ENCODE data around the gene OR10G4.
"Not testable (repeated sequence)": the region's sequence is repeated elsewhere in the genome, so short reads cannot be mapped to it uniquely, and the experiment has no call there.

The OR10G4 gene, protein sequence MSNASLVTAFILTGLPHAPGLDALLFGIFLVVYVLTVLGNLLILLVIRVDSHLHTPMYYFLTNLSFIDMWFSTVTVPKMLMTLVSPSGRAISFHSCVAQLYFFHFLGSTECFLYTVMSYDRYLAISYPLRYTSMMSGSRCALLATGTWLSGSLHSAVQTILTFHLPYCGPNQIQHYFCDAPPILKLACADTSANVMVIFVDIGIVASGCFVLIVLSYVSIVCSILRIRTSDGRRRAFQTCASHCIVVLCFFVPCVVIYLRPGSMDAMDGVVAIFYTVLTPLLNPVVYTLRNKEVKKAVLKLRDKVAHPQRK

DNA sequence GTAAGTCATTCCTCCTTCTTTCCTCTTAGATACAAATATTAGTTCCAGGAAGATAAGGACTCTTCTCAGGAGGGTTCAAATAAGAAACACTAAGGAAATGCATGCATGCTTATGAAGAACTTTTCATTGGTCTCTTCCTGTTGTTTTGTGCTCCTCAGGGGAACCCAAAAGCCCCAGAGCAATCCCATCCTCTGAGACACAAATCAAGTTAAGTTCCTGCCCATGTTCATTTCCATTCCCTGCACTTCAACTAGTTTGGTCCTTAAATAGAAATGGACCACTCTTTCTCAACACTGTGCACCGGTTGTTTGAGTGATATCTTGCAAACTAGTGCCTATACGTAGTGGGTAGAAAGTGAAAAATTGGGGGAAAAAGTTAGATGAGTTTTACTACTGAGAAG is at the start of gene OR10G4:
TSS of gene OR10G4 (plus strand) at position 301 of the 400 bp plus-strand sequence. CDS start 2,578 bp downstream, outside the sequence.
- no peak for DNase-seq

DNA sequence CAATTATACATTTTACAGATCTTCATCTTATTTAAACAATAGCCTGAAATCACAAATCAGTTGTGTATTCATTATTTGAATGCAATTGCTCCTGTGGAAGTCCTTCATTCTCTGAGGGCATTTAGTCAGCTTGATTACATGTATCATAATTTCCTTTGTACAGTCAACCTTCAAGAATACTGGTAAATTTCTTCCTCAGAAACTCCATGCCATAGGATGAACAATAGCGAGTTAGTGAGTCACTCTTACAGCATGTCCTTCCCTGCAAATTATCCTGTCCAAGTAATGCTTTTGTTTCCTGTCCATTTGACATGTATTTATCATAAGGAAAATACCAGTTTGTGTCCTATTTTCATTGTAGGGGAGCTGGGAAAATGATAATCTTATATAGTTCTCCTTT is 39.0 kb upstream of the OR10G4 start:
- DNase-seq: no peak

DNA sequence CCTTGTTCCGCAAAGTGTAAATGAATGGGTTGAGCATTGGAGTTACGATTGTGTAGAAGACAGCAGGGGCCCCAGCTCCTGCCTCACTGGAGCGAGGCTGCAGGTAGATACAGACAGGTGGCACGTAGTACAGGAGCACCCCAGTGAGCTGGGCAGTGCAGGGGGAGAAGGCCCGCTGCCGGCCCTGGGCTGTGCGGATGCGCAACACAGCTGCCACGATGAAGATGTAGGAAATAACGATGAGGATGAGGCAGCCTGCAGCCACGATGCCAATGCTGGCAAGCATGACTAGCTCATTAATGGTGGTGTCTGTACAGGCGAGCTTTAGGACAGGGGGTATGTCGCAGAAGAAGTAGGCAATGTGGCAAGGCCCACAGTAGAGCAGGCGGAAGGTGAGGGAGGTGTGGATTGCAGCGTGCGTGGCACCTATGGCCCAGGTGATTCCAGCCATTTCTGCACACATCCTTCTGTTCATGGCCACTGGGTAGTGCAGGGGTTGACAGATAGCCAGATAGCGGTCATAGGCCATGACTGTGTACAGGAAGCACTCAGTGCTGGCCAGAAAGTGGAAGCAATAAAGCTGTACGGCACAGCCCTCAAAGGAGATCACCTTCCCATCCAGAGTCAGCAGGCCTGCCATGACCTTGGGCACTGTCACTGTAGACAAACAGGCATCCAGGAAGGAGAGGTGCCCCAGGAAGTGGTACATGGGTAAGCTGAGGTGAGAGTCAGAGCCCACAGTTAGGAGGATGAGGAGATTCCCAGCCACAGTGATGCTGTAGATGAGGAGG is 35.8 kb upstream of the OR10G4 start:
- DNase-seq: no peak

DNA sequence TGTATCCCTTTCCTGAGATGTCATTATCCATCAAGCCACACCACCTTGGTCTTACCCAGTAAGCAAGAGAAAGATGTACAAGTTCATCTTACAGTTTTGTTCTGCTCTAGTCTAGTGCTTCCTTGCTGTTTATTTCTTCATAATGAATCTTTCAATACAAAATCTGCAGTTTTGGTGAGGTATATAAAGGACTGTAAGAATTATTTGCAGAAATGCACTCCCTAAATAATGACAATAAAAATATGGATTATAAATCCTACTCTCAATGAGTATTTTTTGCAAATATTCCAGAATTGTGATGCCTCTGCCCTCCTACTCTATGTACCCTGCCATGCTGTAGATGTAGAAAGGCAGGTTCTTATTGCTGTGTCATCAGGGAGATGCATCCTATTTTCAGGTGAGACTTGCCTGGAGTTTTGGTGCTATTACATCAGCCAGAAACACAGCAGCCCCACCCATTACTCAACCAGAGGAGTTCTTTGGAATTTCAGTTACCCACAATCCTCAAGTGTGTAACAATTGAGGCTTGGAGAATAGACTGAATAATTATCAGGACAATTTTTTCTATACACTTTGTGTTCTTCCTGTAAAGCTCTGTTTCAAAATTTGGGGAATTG is 35.0 kb upstream of the OR10G4 start, which contains the start of gene OR10S1:
TSS of gene OR10S1 (minus strand) at position 51 of the 617 bp plus-strand sequence. CDS start 117 bp downstream, outside the sequence.
- no peak for DNase-seq

DNA sequence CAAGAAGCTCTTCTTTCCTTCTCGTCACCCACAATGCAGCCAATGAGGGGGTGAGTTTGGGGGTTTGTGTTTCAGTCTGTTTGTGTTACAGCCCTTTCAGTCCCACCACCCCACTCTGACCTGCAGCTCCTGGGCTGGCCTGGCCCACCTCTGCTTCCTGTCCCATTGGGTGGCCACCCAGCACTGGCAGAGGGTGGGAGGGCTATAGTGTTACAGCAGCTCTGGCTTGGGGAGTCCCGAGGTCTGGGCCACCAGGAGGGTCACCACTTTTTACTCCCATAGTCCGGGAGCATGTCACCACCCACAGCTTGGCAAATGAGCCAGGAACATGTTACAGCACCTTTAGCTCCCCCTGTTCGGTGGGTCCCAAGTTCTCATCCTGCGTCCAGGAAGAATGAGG is 33.5 kb upstream of the OR10G4 start:
- DNase-seq: no peak

DNA sequence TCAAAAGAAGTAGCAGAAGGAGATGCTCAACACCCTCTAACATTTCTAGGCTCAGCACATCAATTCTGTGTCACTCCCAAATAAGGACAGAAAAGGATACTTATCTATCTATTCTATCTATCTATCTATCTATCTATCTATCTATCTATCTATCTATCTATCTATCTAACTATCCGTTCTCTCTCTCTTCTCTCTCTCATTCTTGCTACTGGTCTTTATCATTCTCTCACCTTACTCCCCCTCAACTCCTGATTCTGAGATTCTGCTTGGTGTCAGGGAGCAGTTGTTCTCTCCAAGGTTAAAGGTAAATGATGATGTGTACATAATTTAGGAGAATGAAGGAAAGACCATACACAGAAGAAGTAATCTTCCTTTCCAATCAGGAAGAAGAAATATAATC is 17.7 kb upstream of the OR10G4 start, which contains the start of gene OR10G6:
TSS of gene OR10G6 (minus strand) at position 43 of the 400 bp plus-strand sequence. CDS start at position 43, 0 bp downstream.
- no peak for DNase-seq

DNA sequence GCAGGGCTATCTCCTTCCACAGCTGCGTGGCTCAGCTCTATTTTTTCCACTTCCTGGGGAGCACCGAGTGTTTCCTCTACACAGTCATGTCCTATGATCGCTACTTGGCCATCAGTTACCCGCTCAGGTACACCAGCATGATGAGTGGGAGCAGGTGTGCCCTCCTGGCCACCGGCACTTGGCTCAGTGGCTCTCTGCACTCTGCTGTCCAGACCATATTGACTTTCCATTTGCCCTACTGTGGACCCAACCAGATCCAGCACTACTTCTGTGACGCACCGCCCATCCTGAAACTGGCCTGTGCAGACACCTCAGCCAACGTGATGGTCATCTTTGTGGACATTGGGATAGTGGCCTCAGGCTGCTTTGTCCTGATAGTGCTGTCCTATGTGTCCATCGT is 3.0 kb downstream of the OR10G4 start:
- DNase-seq: not testable (repeated sequence)

DNA sequence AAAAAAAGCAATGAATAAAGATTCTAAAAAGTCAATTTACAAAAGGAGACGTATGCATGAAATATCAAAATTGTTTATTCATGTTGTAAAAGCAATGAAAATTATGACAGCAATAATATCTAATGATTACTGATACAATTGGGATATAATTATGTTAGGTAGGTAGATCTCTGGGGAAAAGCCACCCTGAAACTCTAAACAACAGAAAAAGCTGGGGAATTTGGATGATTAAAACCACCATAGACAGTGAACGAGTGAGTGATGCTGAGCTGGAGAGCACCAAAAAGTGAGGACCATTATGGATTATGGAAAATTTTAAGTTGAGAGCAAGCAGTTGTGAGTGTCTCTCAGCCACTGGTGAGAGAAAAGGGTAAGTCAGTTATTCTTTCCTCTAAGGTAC is 13.7 kb downstream of the OR10G4 start, which contains the start of gene OR10G8:
TSS of gene OR10G8 (plus strand) at position 301 of the 400 bp plus-strand sequence. CDS start 2,825 bp downstream, outside the sequence.
- DNase-seq: no peak

DNA sequence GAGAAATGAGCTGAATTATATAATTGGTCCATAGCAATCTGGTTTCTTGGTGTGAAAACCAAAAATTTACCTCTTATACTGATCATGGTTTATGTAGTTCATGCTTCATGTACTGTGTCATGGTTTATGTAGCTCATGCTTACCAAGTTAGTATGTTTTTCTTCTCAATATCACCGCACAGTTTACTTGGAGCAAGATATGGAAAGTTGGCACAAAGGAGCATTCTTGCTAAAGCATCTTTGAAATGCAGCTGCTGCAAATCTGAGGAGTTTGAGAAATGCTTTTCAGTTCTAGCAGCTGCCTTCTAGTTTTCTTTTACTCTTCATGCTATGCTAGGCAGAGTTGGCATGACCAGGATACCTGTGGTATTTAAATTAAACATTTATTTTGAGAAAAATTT is 23.9 kb downstream of the OR10G4 start:
- DNase-seq: no peak

DNA sequence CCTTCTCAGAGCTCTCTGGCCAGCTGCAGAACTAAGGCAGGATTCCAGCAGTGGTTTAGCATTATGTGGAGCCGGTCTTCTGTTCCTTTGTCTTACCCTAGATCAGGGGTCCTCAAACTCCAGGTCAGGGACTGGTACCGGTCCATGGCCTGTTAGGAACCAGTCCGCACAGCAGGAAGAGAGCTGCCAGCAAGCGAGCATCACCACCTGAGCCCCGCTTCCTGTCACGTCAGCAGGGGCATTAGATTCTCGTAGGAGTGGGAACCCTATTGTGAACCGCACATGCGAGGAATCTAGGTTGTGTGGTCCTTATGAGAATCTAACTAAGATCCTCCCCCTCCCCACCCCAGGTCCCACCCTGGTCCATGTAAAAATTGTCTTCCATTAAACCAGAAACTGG is 26.8 kb downstream of the OR10G4 start:
- no peak for DNase-seq

DNA sequence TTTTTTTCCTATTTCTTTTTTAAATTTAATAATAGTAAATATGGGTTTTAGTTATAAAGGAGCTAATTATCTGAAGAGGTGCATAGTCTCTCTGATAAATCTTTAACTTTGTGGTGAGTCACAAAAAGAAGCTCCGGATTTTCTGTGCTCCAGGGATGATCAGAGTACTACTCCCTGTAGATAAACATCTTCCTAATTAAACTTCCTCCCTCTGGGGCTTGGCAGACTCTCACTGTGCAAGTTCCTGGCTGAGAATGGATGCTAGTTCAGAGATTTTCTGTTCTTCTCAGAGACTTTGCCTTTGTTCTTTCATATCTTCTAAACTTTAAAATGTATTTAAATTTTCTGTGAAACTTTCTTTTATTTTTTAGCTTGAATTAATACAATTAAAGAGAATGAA is 28.5 kb downstream of the OR10G4 start, which contains the start of gene OR10G7:
TSS of gene OR10G7 (minus strand) at position 72 of the 400 bp plus-strand sequence. CDS start 2,324 bp downstream, outside the sequence.
- no peak for DNase-seq

DNA sequence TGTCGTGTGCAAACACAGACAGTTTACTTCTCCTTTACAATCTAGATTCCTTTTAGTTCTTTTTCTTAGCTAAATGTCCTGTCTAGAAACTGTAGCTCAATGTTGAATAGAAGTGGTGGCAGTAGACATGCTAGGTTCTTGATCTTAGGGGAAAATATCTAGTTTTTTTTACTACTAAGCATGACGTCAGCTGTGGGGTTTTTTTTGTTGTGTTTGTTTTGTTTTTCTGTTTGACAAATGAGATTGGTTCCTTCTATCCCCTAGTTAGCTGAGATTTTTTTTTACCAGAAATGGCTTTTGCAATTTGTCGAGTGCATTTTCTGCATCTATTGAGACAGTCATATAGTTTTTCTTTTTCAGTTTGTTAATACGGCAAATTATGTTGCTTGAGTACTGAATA is 30.6 kb downstream of the OR10G4 start:
- no peak for DNase-seq

DNA sequence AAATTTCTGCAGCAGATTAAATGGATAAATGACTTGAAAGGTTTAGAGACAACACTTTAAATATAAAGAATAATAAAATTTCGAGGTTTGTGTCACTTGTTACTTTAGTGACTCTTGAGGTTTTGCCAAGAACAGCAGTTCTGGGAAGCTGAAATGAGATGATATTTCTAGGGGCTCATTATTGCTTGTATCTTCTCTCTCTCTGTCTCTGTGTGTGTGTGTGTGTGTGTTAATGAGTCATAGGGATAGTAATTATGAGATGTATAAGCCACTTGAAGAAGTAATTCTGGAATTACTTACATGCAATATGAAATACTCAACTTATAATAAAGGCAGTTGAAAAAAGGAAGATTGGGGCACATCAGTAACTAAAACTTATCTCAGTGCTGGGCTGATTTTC is 38.0 kb downstream of the OR10G4 start:
- DNase-seq: no peak

DNA sequence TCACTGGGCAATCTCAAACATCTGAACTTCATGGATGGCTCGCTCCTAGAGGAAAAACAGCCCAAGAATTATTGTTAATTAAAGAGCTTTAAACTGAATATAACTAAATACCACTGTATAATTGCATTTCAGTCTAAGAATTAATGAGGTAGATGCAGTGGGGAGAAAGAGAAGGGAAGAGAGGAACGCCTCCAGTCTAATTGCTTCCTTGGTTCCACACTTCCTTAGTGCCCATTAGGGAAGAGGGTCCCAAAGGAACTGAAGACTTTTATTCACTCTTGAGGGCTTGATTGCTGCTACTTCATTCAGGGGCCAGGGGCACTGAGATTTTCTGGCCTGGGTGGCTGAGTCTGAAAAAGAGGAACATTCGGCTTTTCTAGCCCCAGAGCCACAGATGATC is 40.2 kb downstream of the OR10G4 start:
- no peak for DNase-seq

All from NCI-H1092 treated with DMSO at 0.1 percent for 48 hours (cell line).